KMS-11 (cell line): ENCODE data around the gene PHTF1.

ENCODE experiments used
- H2AFZ ChIP-seq: fragments of 200-600 bp; sonication (generic); 2 replicates; pipeline ENCODE4 v1.6.1; 2016; ENCODE audit warnings: antibody characterized with exemption, mixed run types, low read depth
- H3K27ac ChIP-seq: fragments of 200-600 bp; sonication (generic); 2 replicates; pipeline ENCODE4 v1.6.1; 2016; ENCODE audit warnings: mild to moderate bottlenecking, mixed run types
- H3K27me3 ChIP-seq: fragments of 200-600 bp; sonication (generic); 2 replicates; pipeline ENCODE4 v1.6.1; 2017; ENCODE audit warnings: mild to moderate bottlenecking, low read depth, mixed run types, moderate library complexity; ENCODE audit not compliant: insufficient read depth
- H3K36me3 ChIP-seq: fragments of 200-600 bp; sonication (generic); 2 replicates; pipeline ENCODE4 v1.6.1; 2017; ENCODE audit warnings: mild to moderate bottlenecking, mixed run types; ENCODE audit not compliant: insufficient read depth
- H3K4me1 ChIP-seq: fragments of 200-600 bp; sonication (generic); 2 replicates; pipeline ENCODE4 v1.6.1; 2016; ENCODE audit warnings: mild to moderate bottlenecking, low read depth, mixed run types; ENCODE audit not compliant: poor library complexity, severe bottlenecking
- H3K4me2 ChIP-seq: fragments of 200-600 bp; sonication (generic); 2 replicates; pipeline ENCODE4 v1.7.0; 2016; ENCODE audit warnings: mild to moderate bottlenecking, mixed run types
- H3K4me3 ChIP-seq: fragments of 200-600 bp; sonication (generic); IDR thresholded peaks from 2 replicates; pipeline ENCODE4 v1.6.1; 2017; ENCODE audit warnings: low read depth, low read length, mixed read lengths; ENCODE audit not compliant: insufficient read depth
- H3K79me2 ChIP-seq: fragments of 200-600 bp; sonication (generic); 2 replicates; pipeline ENCODE4 v1.6.1; 2016; ENCODE audit warnings: low read depth, mixed run types; ENCODE audit not compliant: insufficient read depth
- H3K9ac ChIP-seq: fragments of 200-600 bp; sonication (generic); 2 replicates; pipeline ENCODE4 v1.6.1; 2016; ENCODE audit warnings: mild to moderate bottlenecking, mixed run types
- H4K20me1 ChIP-seq: fragments of 200-600 bp; sonication (generic); 2 replicates; pipeline ENCODE4 v1.6.1; 2016; ENCODE audit warnings: mild to moderate bottlenecking, mixed run types; ENCODE audit not compliant: insufficient read depth
- CTCF ChIP-seq: fragments of 200-600 bp; sonication (generic); conservative IDR thresholded peaks from 2 replicates; pipeline ENCODE4 v1.6.1; 2017; ENCODE audit warnings: low read depth, mild to moderate bottlenecking, antibody characterized with exemption, low read length, moderate library complexity, mixed read lengths

Gene PHTF1

GRCh38 chr1:113759333-113760101, at the start of gene PHTF1:
Gene PHTF1 (minus strand): TSS chr1:113759486. CDS start chr1:113758703, 783 bp downstream.
- H3K27me3 ChIP-seq: no peaks in the 10 kb centered on the region
- peaks cover 36% of the 10 kb centered on the region for H3K4me1 ChIP-seq
- H3K27ac ChIP-seq: peak within 1 kb of the TSS; percentile 87
- no peak for TF ChIP-seq CTCF
- peak within 1 kb of the TSS; percentile 88 for H3K9ac ChIP-seq
- no peaks in the 10 kb centered on the region for H3K36me3 ChIP-seq
- H3K79me2 ChIP-seq: peaks cover 15% of the 10 kb centered on the region; the same call in 1 of the 2 replicates
- no peaks in the 10 kb centered on the region for H4K20me1 ChIP-seq
- H3K4me2 ChIP-seq: peak within 1 kb of the TSS; percentile 96
- H3K4me3 ChIP-seq: peak within 1 kb of the TSS; percentile 53
- peak within 1 kb of the TSS; percentile 83 for H2AFZ ChIP-seq

DNA sequence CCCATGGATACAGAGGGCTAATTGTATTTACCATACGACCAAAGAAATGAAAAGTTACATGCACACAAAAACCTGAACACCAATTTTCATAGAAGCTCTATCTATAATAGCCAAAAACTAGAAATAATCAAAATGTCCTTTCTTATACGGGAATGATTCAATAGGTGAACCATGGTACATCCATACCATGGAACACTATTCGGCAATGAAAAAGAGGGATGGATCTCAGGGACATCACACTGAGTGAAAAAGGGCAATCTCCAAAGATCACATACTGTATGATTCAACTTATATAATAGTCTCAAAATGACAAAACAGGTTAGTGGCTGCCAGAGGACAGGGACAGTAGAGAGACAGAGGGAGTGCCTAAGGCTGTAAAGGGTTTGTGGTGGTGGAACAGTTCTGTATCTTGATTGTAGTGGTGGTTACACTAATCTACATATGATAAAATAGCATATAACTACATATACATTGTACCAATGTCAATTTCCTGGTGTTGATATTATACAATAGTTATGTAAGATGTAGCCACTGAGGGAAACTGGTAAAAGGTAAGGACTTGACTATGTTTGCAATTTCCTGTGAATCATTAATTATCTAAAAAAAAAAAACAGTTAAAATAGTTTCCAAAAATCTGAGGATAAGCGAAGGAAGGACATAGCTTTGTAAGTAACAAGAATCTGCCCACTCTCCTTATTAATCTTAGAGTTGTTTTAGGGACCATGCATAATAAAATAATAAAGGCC, 49.3 kb upstream of the PHTF1 start:
- no peak overlapping the region for H2AFZ ChIP-seq
- no peak overlapping the region for H3K27ac ChIP-seq
- peaks cover 21% of the 10 kb centered on the region for H3K4me1 ChIP-seq
- peaks cover 75% of the 10 kb centered on the region for H3K79me2 ChIP-seq
- H3K9ac ChIP-seq: no peak overlapping the region
- H3K4me2 ChIP-seq: no peak overlapping the region; the same call in 1 of the 2 replicates
- H3K36me3 ChIP-seq: no peaks in the 10 kb centered on the region
- no peaks in the 10 kb centered on the region for H4K20me1 ChIP-seq
- H3K4me3 ChIP-seq: no peak overlapping the region
- H3K27me3 ChIP-seq: no peaks in the 10 kb centered on the region
- no peak for TF ChIP-seq CTCF

- Histone ChIP-seq H4K20me1 (no peaks in the 10 kb centered on the region), H3K4me1 (peaks cover 34% of the 10 kb centered on the region), H3K79me2 (peaks cover 73% of the 10 kb centered on the region), H3K36me3 (no peaks in the 10 kb centered on the region), H3K27me3 (no peaks in the 10 kb centered on the region), H3K9ac (no peak overlapping the region), H3K4me3 (no peak overlapping the region), H3K27ac (no peak overlapping the region), H2AFZ (no peak overlapping the region), H3K4me2 (no peak overlapping the region)
- no peak for TF ChIP-seq CTCF
These were observed 46.4 kb upstream of the PHTF1 start for GRCh38 chr1:113805639-113806038.

- H2AFZ ChIP-seq: no peak overlapping the region
- TF ChIP-seq CTCF: no peak
- H3K4me3 ChIP-seq: no peak overlapping the region
- no peaks in the 10 kb centered on the region for H3K36me3 ChIP-seq
- H3K79me2 ChIP-seq: peaks cover 69% of the 10 kb centered on the region
- H3K27ac ChIP-seq: no peak overlapping the region
- H3K27me3 ChIP-seq: no peaks in the 10 kb centered on the region
- H4K20me1 ChIP-seq: no peaks in the 10 kb centered on the region
- no peak overlapping the region for H3K9ac ChIP-seq
- peaks cover 34% of the 10 kb centered on the region for H3K4me1 ChIP-seq
- H3K4me2 ChIP-seq: no peak overlapping the region
These were observed 45.9 kb upstream of the PHTF1 start for GRCh38 chr1:113805256-113805531.
